Suprapubic skin (tissue), 3 donors: Measurements from ENCODE around the gene VAT1L.

Source experiments
- EP300 ChIP-seq: sonication (generic); formaldehyde crosslinking; IDR thresholded peaks from one replicate; pipeline ENCODE4 v1.6.1; 2017; ENCODE audit warnings: antibody characterized with exemption
- TF ChIP-seq, protein P1 (sequence below), 2 donors: fragments of 200-600 bp in 1 of 2; fragments of 450-650 bp in 1 of 2; sonication (generic) in 1 of 2; IDR thresholded peaks; one replicate each; pipeline ENCODE4 v1.5.1; 2016 to 2019; ENCODE audit warnings: antibody characterized with exemption in 2 of 2, mild to moderate bottlenecking in 1 of 2, moderate library complexity in 1 of 2

DNA sequence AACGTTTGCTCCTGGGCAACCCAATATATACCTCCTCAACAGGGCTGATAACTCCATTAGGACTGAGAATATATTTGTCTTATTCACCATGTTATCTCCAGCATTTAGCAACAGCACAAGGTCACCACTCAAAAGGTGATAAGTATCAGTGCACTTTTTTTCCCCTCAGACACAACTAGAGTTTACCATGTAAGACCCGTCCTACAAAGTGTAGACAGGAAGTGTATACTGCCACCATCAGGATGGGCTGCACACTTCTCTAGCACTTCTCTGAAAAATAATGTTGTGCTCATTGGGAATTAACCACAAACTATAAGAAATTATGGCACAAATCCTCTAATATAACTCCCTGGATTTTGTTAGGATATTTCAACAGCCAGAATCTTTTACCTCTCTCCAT lies 5.7 kb upstream of the VAT1L start:
- TF ChIP-seq, protein P1, sequence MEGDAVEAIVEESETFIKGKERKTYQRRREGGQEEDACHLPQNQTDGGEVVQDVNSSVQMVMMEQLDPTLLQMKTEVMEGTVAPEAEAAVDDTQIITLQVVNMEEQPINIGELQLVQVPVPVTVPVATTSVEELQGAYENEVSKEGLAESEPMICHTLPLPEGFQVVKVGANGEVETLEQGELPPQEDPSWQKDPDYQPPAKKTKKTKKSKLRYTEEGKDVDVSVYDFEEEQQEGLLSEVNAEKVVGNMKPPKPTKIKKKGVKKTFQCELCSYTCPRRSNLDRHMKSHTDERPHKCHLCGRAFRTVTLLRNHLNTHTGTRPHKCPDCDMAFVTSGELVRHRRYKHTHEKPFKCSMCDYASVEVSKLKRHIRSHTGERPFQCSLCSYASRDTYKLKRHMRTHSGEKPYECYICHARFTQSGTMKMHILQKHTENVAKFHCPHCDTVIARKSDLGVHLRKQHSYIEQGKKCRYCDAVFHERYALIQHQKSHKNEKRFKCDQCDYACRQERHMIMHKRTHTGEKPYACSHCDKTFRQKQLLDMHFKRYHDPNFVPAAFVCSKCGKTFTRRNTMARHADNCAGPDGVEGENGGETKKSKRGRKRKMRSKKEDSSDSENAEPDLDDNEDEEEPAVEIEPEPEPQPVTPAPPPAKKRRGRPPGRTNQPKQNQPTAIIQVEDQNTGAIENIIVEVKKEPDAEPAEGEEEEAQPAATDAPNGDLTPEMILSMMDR (IDR thresholded peaks at IDR 0.05) = no peak
- TF ChIP-seq EP300 = no peak
